ENCODE measurements around the gene IL17RB.
A peak's percentile ranks its signal among the peaks of the same experiment; 100 is the strongest.

IL17RB gene

GRCh38 chr3:53837331-53837730, 9.0 kb upstream of the IL17RB start:
- H3K4me3 ChIP-seq (ENCODE audit: low read depth, low read length), result no peak overlapping the region
- no peak for TF ChIP-seq CTCF (IDR thresholded peaks at IDR 0.05; ENCODE audit: borderline replicate concordance, insufficient read depth, low read depth, low read length)

GRCh38 chr3:53841296-53841695, 5.1 kb upstream of the IL17RB start:
- TF ChIP-seq CTCF (IDR thresholded peaks at IDR 0.05; ENCODE audit: borderline replicate concordance, insufficient read depth, low read depth, low read length), result no peak
- no peak overlapping the region for H3K4me3 ChIP-seq (ENCODE audit: low read depth, low read length)

GRCh38 chr3:53842436-53843194, 3.8 kb upstream of the IL17RB start:
- no peak overlapping the region for H3K4me3 ChIP-seq (ENCODE audit: low read depth, low read length)
- no peak for TF ChIP-seq CTCF (IDR thresholded peaks at IDR 0.05; ENCODE audit: borderline replicate concordance, insufficient read depth, low read depth, low read length)

- peak overlapping the region; percentile 17 for H3K4me3 ChIP-seq (ENCODE audit: low read depth, low read length)
- TF ChIP-seq CTCF (IDR thresholded peaks at IDR 0.05; ENCODE audit: borderline replicate concordance, insufficient read depth, low read depth, low read length), result no peak
Measured at GRCh38 chr3:53843195-53844177, 2.9 kb upstream of the IL17RB start.

- no peak for TF ChIP-seq CTCF (IDR thresholded peaks at IDR 0.05; ENCODE audit: borderline replicate concordance, insufficient read depth, low read depth, low read length)
- H3K4me3 ChIP-seq (ENCODE audit: low read depth, low read length), result peak overlapping the region; percentile 1
Measured at GRCh38 chr3:53844262-53845102, 1.9 kb upstream of the IL17RB start.

- TF ChIP-seq CTCF (IDR thresholded peaks at IDR 0.05; ENCODE audit: borderline replicate concordance, insufficient read depth, low read depth, low read length), result peak; percentile 38; the same call in 1 of the 2 replicates
- peak overlapping the region; percentile 66 for H3K4me3 ChIP-seq (ENCODE audit: low read depth, low read length)
Measured at GRCh38 chr3:53845103-53845880, 1.1 kb upstream of the IL17RB start.

Measured in GM12875 (cell line).